ENCODE results near the gene GSN.
A peak's percentile ranks its signal among the peaks of the same experiment; 100 is the strongest.

The GSN gene

GRCh38 chr9:121297389-121297788, 29.4 kb downstream of the GSN start:
- no CpG with 5 or more reads among the region's 4 CpGs for WGBS (ENCODE audit: insufficient coverage, insufficient read length)
- H3K27ac ChIP-seq (ENCODE audit: low read length): no peak overlapping the region
- peaks cover 7% of the 10 kb centered on the region for H3K4me1 ChIP-seq (ENCODE audit: control insufficient read depth, insufficient read depth, low read length)

GRCh38 chr9:121298016-121298538, 30.1 kb downstream of the GSN start:
- Histone ChIP-seq H3K4me1 (ENCODE audit: control insufficient read depth, insufficient read depth, low read length) (peaks cover 4% of the 10 kb centered on the region), H3K27me3 (ENCODE audit: control insufficient read depth, insufficient read depth, low read length) (peaks cover 12% of the 10 kb centered on the region), H3K27ac (ENCODE audit: low read length) (no peak overlapping the region), H3K9me3 (ENCODE audit: control insufficient read depth, insufficient read depth, low read length) (no peaks in the 10 kb centered on the region), H3K4me3 (ENCODE audit: low read length) (no peak overlapping the region), H3K36me3 (ENCODE audit: control insufficient read depth, insufficient read depth, low read length) (no peaks in the 10 kb centered on the region)
- no CpG with 5 or more reads among the region's 7 CpGs for WGBS (ENCODE audit: insufficient coverage, insufficient read length)
- DNase-seq (ENCODE audit: low read depth, low spot score): no peak

More at GRCh38 chr9:121297389-121297788, 29.4 kb downstream of the GSN start:
- Histone ChIP-seq H3K36me3 (ENCODE audit: control insufficient read depth, insufficient read depth, low read length) (no peaks in the 10 kb centered on the region), H3K4me3 (ENCODE audit: low read length) (no peak overlapping the region), H3K27me3 (ENCODE audit: control insufficient read depth, insufficient read depth, low read length) (peaks cover 12% of the 10 kb centered on the region), H3K9me3 (ENCODE audit: control insufficient read depth, insufficient read depth, low read length) (no peaks in the 10 kb centered on the region)
- no peak for DNase-seq (ENCODE audit: low read depth, low spot score)

- peaks cover 4% of the 10 kb centered on the region for H3K4me1 ChIP-seq (ENCODE audit: control insufficient read depth, insufficient read depth, low read length)
- no CpG with 5 or more reads among the region's 13 CpGs for WGBS (ENCODE audit: insufficient coverage, insufficient read length)
- no peaks in the 10 kb centered on the region for H3K9me3 ChIP-seq (ENCODE audit: control insufficient read depth, insufficient read depth, low read length)
- no peaks in the 10 kb centered on the region for H3K36me3 ChIP-seq (ENCODE audit: control insufficient read depth, insufficient read depth, low read length)
- H3K27me3 ChIP-seq (ENCODE audit: control insufficient read depth, insufficient read depth, low read length): peaks cover 12% of the 10 kb centered on the region
- H3K4me3 ChIP-seq (ENCODE audit: low read length): peak overlapping the region; percentile 39; the same call in 1 of the 2 replicates
- DNase-seq (ENCODE audit: low read depth, low spot score): no peak
- no peak overlapping the region for H3K27ac ChIP-seq (ENCODE audit: low read length)
Measured at GRCh38 chr9:121298689-121299466, 30.9 kb downstream of the GSN start.

GRCh38 chr9:121299467-121300282, 31.7 kb downstream of the GSN start:
- peak overlapping the region; percentile 39; the same call in 1 of the 2 replicates for H3K4me3 ChIP-seq (ENCODE audit: low read length)
- H3K36me3 ChIP-seq (ENCODE audit: control insufficient read depth, insufficient read depth, low read length): no peaks in the 10 kb centered on the region
- H3K27me3 ChIP-seq (ENCODE audit: control insufficient read depth, insufficient read depth, low read length): peaks cover 12% of the 10 kb centered on the region
- H3K27ac ChIP-seq (ENCODE audit: low read length): no peak overlapping the region
- H3K4me1 ChIP-seq (ENCODE audit: control insufficient read depth, insufficient read depth, low read length): peaks cover 4% of the 10 kb centered on the region
- no CpG with 5 or more reads among the region's 74 CpGs for WGBS (ENCODE audit: insufficient coverage, insufficient read length)
- DNase-seq (ENCODE audit: low read depth, low spot score): no peak
- H3K9me3 ChIP-seq (ENCODE audit: control insufficient read depth, insufficient read depth, low read length): no peaks in the 10 kb centered on the region

GRCh38 chr9:121300283-121301119, 32.5 kb downstream of the GSN start:
- Histone ChIP-seq H3K27ac (ENCODE audit: low read length) (no peak overlapping the region), H3K9me3 (ENCODE audit: control insufficient read depth, insufficient read depth, low read length) (no peaks in the 10 kb centered on the region), H3K27me3 (ENCODE audit: control insufficient read depth, insufficient read depth, low read length) (peaks cover 12% of the 10 kb centered on the region), H3K4me3 (ENCODE audit: low read length) (no peak overlapping the region), H3K4me1 (ENCODE audit: control insufficient read depth, insufficient read depth, low read length) (peaks cover 4% of the 10 kb centered on the region), H3K36me3 (ENCODE audit: control insufficient read depth, insufficient read depth, low read length) (no peaks in the 10 kb centered on the region)
- no CpG with 5 or more reads among the region's 13 CpGs for WGBS (ENCODE audit: insufficient coverage, insufficient read length)
- no peak for DNase-seq (ENCODE audit: low read depth, low spot score)

GRCh38 chr9:121301881-121302286, 33.9 kb downstream of the GSN start:
- Histone ChIP-seq H3K27ac (ENCODE audit: low read length) (no peak overlapping the region), H3K9me3 (ENCODE audit: control insufficient read depth, insufficient read depth, low read length) (no peaks in the 10 kb centered on the region), H3K36me3 (ENCODE audit: control insufficient read depth, insufficient read depth, low read length) (no peaks in the 10 kb centered on the region), H3K4me1 (ENCODE audit: control insufficient read depth, insufficient read depth, low read length) (peaks cover 4% of the 10 kb centered on the region), H3K4me3 (ENCODE audit: low read length) (no peak overlapping the region), H3K27me3 (ENCODE audit: control insufficient read depth, insufficient read depth, low read length) (peaks cover 12% of the 10 kb centered on the region)
- no CpG with 5 or more reads among the region's 11 CpGs for WGBS (ENCODE audit: insufficient coverage, insufficient read length)
- DNase-seq (ENCODE audit: low read depth, low spot score): no peak

GRCh38 chr9:121302341-121302740, 34.4 kb downstream of the GSN start:
- Histone ChIP-seq H3K27me3 (ENCODE audit: control insufficient read depth, insufficient read depth, low read length) (peaks cover 12% of the 10 kb centered on the region), H3K27ac (ENCODE audit: low read length) (no peak overlapping the region), H3K4me3 (ENCODE audit: low read length) (no peak overlapping the region), H3K4me1 (ENCODE audit: control insufficient read depth, insufficient read depth, low read length) (peaks cover 4% of the 10 kb centered on the region), H3K36me3 (ENCODE audit: control insufficient read depth, insufficient read depth, low read length) (no peaks in the 10 kb centered on the region), H3K9me3 (ENCODE audit: control insufficient read depth, insufficient read depth, low read length) (no peaks in the 10 kb centered on the region)
- WGBS (ENCODE audit: insufficient coverage, insufficient read length): no CpG with 5 or more reads among the region's 5 CpGs
- no peak for DNase-seq (ENCODE audit: low read depth, low spot score)

- DNase-seq (ENCODE audit: low read depth, low spot score): no peak
- H3K27me3 ChIP-seq (ENCODE audit: control insufficient read depth, insufficient read depth, low read length): peaks cover 12% of the 10 kb centered on the region
- no peaks in the 10 kb centered on the region for H3K36me3 ChIP-seq (ENCODE audit: control insufficient read depth, insufficient read depth, low read length)
- H3K9me3 ChIP-seq (ENCODE audit: control insufficient read depth, insufficient read depth, low read length): no peaks in the 10 kb centered on the region
- H3K4me1 ChIP-seq (ENCODE audit: control insufficient read depth, insufficient read depth, low read length): peaks cover 4% of the 10 kb centered on the region
- no CpG with 5 or more reads among the region's 13 CpGs for WGBS (ENCODE audit: insufficient coverage, insufficient read length)
- H3K4me3 ChIP-seq (ENCODE audit: low read length): no peak overlapping the region
- H3K27ac ChIP-seq (ENCODE audit: low read length): no peak overlapping the region
Measured at GRCh38 chr9:121302786-121303185, 34.8 kb downstream of the GSN start.

- H3K27me3 ChIP-seq (ENCODE audit: control insufficient read depth, insufficient read depth, low read length): peaks cover 12% of the 10 kb centered on the region
- H3K27ac ChIP-seq (ENCODE audit: low read length): no peak overlapping the region
- H3K36me3 ChIP-seq (ENCODE audit: control insufficient read depth, insufficient read depth, low read length): no peaks in the 10 kb centered on the region
Measured at GRCh38 chr9:121303456-121304451, 35.8 kb downstream of the GSN start.

More at GRCh38 chr9:121303456-121304451, 35.8 kb downstream of the GSN start:
- Histone ChIP-seq H3K4me3 (ENCODE audit: low read length) (no peak overlapping the region), H3K4me1 (ENCODE audit: control insufficient read depth, insufficient read depth, low read length) (peaks cover 2% of the 10 kb centered on the region; the same call in 1 of the 2 replicates), H3K9me3 (ENCODE audit: control insufficient read depth, insufficient read depth, low read length) (no peaks in the 10 kb centered on the region)
- WGBS (ENCODE audit: insufficient coverage, insufficient read length): no CpG with 5 or more reads among the region's 3 CpGs
- no peak for DNase-seq (ENCODE audit: low read depth, low spot score)
